ENCODE data around the gene EDDM13.
"Not testable (repeated sequence)": the region's sequence is repeated elsewhere in the genome, so short reads cannot be mapped to it uniquely, and the experiment has no call there.

EDDM13 gene

DNA sequence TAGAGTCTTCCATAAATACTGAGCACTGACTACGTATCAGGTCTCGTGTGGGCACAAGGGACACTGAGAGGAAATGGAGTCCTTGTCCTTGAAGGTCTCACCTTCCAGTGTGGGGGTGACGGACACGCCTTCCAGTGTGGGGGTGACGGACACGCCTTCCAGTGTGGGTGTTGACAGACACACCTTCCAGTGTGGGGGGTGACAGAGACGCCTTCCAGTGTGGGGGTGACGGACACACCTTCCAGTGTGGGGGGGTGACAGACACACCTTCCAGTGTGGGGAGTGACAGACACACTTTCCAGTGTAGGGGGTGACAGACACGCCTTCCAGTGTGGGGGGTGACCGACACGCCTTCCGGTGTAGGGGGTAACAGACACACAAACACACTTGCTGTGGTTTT lies 14.3 kb upstream of the EDDM13 start:
- TF ChIP-seq, protein P1, sequence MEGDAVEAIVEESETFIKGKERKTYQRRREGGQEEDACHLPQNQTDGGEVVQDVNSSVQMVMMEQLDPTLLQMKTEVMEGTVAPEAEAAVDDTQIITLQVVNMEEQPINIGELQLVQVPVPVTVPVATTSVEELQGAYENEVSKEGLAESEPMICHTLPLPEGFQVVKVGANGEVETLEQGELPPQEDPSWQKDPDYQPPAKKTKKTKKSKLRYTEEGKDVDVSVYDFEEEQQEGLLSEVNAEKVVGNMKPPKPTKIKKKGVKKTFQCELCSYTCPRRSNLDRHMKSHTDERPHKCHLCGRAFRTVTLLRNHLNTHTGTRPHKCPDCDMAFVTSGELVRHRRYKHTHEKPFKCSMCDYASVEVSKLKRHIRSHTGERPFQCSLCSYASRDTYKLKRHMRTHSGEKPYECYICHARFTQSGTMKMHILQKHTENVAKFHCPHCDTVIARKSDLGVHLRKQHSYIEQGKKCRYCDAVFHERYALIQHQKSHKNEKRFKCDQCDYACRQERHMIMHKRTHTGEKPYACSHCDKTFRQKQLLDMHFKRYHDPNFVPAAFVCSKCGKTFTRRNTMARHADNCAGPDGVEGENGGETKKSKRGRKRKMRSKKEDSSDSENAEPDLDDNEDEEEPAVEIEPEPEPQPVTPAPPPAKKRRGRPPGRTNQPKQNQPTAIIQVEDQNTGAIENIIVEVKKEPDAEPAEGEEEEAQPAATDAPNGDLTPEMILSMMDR (IDR thresholded peaks at IDR 0.05; ENCODE audit: borderline replicate concordance, insufficient read depth, low read depth, low read length): no peak
- H3K4me3 ChIP-seq (ENCODE audit: low read depth, low read length): no peak overlapping the region

DNA sequence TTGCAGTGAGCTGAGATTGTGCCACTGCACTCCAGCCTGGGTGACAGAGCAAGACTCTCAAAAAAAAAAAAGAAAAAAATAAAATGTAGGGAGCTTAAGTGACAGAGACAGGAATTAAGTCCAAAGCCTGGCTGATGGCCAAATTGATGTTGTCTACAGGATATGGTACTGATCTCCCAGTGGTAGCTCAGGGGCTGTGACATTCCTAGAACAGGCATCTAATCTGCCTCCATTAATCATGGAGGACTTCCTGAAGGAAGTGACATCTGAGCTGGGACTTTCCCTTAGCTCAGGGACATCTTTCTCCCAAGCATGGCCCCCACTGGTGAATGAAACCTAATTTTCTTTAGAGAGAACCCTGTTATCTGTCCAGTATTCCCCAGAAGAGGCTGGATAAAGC lies 11.4 kb upstream of the EDDM13 start:
- H3K4me3 ChIP-seq (ENCODE audit: low read depth, low read length): no peak overlapping the region
- TF ChIP-seq, protein P1 (IDR thresholded peaks at IDR 0.05; ENCODE audit: borderline replicate concordance, insufficient read depth, low read depth, low read length): no peak

DNA sequence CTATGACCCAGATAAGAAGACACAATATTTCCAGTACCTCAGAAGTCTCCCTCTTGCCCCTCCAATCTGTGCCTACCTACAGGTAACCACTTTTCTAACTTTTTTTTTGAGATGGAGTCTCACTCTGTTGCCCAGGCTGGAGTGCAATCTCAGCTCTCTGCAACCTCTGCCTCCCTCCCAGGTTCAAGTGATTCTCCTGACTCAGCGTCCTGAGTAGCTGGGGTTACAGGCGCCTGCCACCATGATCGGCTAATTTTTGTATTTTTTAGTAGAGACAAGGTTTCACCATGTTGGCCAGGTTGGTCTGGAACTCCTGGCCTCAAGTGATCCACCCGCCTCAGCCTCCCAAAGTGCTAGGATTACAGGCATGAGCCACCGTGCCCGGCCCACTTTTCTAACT lies 10.6 kb upstream of the EDDM13 start:
- not testable (repeated sequence) for H3K4me3 ChIP-seq (ENCODE audit: low read depth, low read length)

DNA sequence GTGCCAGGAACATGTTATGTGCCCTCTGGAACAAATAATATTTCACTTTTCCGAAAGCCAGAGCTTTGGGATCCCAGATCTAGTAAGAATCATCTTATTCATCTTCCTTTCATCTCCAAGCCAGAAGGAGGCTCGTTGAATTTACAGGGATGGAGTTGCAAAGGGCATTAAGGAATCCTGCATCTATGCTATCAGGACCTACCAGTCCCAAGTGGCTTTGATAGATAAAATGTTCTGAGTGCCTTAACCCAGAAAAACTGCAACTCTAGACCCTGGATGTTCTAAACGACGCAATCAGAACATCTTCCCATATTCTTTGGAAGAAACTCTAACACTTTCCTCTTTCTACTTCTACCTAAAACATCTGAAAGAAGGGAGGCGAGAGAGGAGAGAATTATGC lies 9.2 kb upstream of the EDDM13 start:
- TF ChIP-seq, protein P1 (IDR thresholded peaks at IDR 0.05; ENCODE audit: borderline replicate concordance, insufficient read depth, low read depth, low read length): no peak

DNA sequence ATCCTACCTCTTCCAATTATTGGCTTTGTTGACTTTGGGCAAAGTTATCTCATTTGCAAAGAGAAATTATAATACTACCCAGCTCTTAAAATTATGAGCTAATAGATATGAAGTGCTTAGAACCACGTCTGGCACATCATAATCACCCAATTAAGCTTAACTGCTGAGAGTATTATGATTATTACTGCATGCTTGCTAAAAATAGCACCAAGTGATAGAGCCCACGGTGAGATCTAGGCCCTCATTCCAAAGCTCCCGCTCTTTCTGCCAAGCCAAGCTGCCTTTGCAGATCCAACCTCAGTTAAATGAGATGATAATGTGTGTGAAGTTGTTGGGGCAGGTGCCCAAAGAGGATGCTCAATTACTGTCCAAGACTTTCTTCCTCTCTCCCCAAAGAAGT lies 6.5 kb upstream of the EDDM13 start:
- TF ChIP-seq, protein P1 (IDR thresholded peaks at IDR 0.05; ENCODE audit: borderline replicate concordance, insufficient read depth, low read depth, low read length): no peak
- H3K4me3 ChIP-seq (ENCODE audit: low read depth, low read length): no peak overlapping the region

More for the DNA sequence above, 9.2 kb upstream of the EDDM13 start:
- H3K4me3 ChIP-seq (ENCODE audit: low read depth, low read length): no peak overlapping the region

DNA sequence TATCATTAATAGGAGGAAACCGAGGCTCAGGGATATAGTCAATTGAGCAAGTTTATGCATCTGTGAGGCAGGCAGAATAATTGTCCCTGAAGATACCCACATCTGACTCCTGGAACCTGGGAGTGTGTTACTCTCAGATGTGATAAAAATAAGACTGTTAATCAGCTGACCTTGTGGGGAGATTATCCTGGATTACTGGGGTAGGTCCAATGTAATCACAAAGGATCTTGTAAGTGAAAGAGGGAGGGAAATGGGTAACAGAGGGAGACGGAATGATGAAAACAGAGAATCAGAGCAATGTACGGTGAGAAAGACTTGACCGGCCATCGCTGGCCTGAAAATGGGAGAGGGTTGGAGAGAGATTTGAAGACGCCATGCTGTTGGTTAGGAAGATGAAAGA lies 3.2 kb upstream of the EDDM13 start:
- TF ChIP-seq, protein P1 (IDR thresholded peaks at IDR 0.05; ENCODE audit: borderline replicate concordance, insufficient read depth, low read depth, low read length): no peak
- no peak overlapping the region for H3K4me3 ChIP-seq (ENCODE audit: low read depth, low read length)

DNA sequence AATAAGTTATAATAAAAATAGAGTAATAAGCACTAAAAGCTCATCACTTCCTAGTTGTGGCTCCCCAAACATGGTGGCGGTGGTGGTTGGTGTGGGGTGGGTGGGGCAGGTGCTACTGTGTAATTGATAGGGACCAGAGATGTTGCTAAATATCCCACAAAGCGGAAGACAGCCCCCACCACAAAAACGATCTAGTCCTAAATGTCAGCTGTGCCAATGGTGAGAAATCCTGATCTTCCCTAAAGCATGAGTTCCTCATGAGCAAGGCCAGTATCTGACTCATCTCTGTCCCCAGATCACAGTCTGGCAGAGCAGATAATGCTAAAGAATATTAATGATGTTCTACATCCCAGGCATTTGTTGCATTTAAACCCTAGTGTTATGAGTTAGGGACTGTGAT lies 1.9 kb upstream of the EDDM13 start:
- no peak overlapping the region for H3K4me3 ChIP-seq (ENCODE audit: low read depth, low read length)
- TF ChIP-seq, protein P1 (IDR thresholded peaks at IDR 0.05; ENCODE audit: borderline replicate concordance, insufficient read depth, low read depth, low read length): no peak

DNA sequence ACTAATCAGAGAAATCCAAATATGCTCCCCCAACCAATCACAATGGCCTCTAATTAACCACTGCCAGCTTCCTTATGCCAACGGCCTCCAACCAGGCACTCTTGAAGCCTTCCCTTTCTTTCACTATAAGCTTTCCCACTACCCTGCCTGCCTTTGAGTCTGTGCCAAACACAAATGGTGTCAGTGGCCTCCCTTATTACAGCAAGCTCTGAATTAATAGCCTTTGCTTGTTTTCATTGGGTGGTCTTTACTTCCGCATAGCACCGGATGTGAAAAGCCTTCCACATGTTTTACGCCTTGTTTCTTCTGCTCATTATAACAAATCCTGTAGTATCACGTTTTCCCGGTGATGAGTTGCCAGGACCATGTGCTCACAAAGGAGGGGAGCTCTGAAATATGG lies 1.4 kb upstream of the EDDM13 start:
- H3K4me3 ChIP-seq (ENCODE audit: low read depth, low read length): no peak overlapping the region
- TF ChIP-seq, protein P1 (IDR thresholded peaks at IDR 0.05; ENCODE audit: borderline replicate concordance, insufficient read depth, low read depth, low read length): no peak
